HepG2 (cell line): ENCODE results near the gene RPS6KA2. TPM values are rescaled to one million over a fixed set of nuclear protein-coding genes. Genes with fewer than 3 reads are reported as not detected.

Experiments
- ATRX ChIP-seq: sonication (generic); formaldehyde crosslinking; IDR thresholded peaks from 2 replicates; pipeline ENCODE4 v1.4.0; 2020; ENCODE audit warnings: missing genetic modification reagents, borderline replicate concordance
- DNMT3B ChIP-seq: conservative IDR thresholded peaks from 2 replicates; pipeline ENCODE4 v1.6.1; 2016; ENCODE audit warnings: missing biosample characterization, control low read depth
- FOSL2 ChIP-seq: sonication (generic); formaldehyde crosslinking; IDR thresholded peaks from 2 replicates; pipeline ENCODE4 v1.4.0; 2020; ENCODE audit warnings: missing genetic modification reagents
- HCFC1 ChIP-seq: fragments of 150-350 bp; IDR thresholded peaks from 2 replicates; pipeline ENCODE4 v1.6.1; 2014; ENCODE audit warnings: low read depth, low read length
- IRX3 ChIP-seq: sonication (generic); formaldehyde crosslinking; IDR thresholded peaks from 2 replicates; pipeline ENCODE4 v1.8.1; 2023; ENCODE audit warnings: mild to moderate bottlenecking, low read depth, missing genetic modification reagents, borderline replicate concordance
- SAP130 ChIP-seq: IDR thresholded peaks from 2 replicates; pipeline ENCODE4 v1.6.1; 2016; ENCODE audit warnings: low read depth
- SRY ChIP-seq: sonication (generic); formaldehyde crosslinking; IDR thresholded peaks from 2 replicates; pipeline ENCODE4 v1.8.0; 2022; ENCODE audit warnings: mild to moderate bottlenecking, missing genetic modification reagents
- YEATS4 ChIP-seq: sonication (generic); formaldehyde crosslinking; IDR thresholded peaks from 2 replicates; pipeline ENCODE4 v1.4.0; 2020; ENCODE audit warnings: missing genetic modification reagents, borderline replicate concordance
- ZFP91 ChIP-seq: sonication (generic); formaldehyde crosslinking; IDR thresholded peaks from 2 replicates; pipeline ENCODE4 v1.9.0; 2022; ENCODE audit warnings: missing genetic modification reagents, mild to moderate bottlenecking, borderline replicate concordance
- ZNF138 ChIP-seq: sonication (generic); formaldehyde crosslinking; IDR thresholded peaks from 2 replicates; pipeline ENCODE4 v1.5.0; 2020; ENCODE audit warnings: mild to moderate bottlenecking, low read depth, missing genetic modification reagents
- ZNF407 ChIP-seq: sonication (generic); formaldehyde crosslinking; IDR thresholded peaks from one replicate; pipeline ENCODE4 v1.5.1; 2020; ENCODE audit warnings: mild to moderate bottlenecking, missing genetic modification reagents; ENCODE audit errors: not compliant biosample characterization
- ZNF484 ChIP-seq: sonication (generic); formaldehyde crosslinking; IDR thresholded peaks from 2 replicates; pipeline ENCODE4 v1.5.1; 2020; ENCODE audit warnings: mild to moderate bottlenecking, low read depth, missing genetic modification reagents, borderline replicate concordance
- ZNF761 ChIP-seq: sonication (generic); formaldehyde crosslinking; conservative IDR thresholded peaks from 2 replicates; pipeline ENCODE4 v1.4.0; 2020; ENCODE audit warnings: mild to moderate bottlenecking, missing genetic modification reagents
- ZSCAN12 ChIP-seq: sonication (generic); formaldehyde crosslinking; IDR thresholded peaks from 2 replicates; pipeline ENCODE4 v1.9.0; 2021; ENCODE audit warnings: mild to moderate bottlenecking, missing genetic modification reagents
- polyA plus RNA-seq, 8 experiments: library from polyadenylated mRNA; depleted of rRNA in 3 of 8; stranded (reverse) in 7 of 8; unstranded in 1 of 8; fragments of >200 nt; fragmentation: Illumina TruSeq in 4 of 8; extraction: Trizol in 4 of 8; gene quantifications; 2 replicates each; pipeline versions ENCODE4 v1.2.1 to v1.2.3, GENCODE V29; 2011 to 2016; ENCODE audit warnings: low read depth in 4 of 8, missing spikeins in 1 of 8, mixed read lengths in 1 of 8; ENCODE audit not compliant: insufficient read depth in 1 of 8
- total RNA-seq, 5 experiments: library from RNA; depleted of rRNA; stranded (reverse); fragments of >200 nt; fragmentation: Illumina TruSeq; extraction: Trizol; gene quantifications; 2 replicates each; pipeline ENCODE4 v1.2.3, GENCODE V29; 2016; ENCODE audit warnings: low read depth in 1 of 5
- TF ChIP-seq, protein P1 (sequence below): fragments of 450-650 bp; IDR thresholded peaks from 2 replicates; pipeline ENCODE4 v1.6.1; 2016
- TF ChIP-seq, protein P2 (sequence below): sonication (generic); formaldehyde crosslinking; IDR thresholded peaks from 2 replicates; pipeline ENCODE4 v1.5.0; 2020; ENCODE audit warnings: missing genetic modification reagents

Gene RPS6KA2
- total and polyA plus RNA-seq, 2 of the 13 experiments (the other 11 are each of a cell fraction or from before 2014, with no cell fraction given), result 0.22 to 0.38 TPM

DNA sequence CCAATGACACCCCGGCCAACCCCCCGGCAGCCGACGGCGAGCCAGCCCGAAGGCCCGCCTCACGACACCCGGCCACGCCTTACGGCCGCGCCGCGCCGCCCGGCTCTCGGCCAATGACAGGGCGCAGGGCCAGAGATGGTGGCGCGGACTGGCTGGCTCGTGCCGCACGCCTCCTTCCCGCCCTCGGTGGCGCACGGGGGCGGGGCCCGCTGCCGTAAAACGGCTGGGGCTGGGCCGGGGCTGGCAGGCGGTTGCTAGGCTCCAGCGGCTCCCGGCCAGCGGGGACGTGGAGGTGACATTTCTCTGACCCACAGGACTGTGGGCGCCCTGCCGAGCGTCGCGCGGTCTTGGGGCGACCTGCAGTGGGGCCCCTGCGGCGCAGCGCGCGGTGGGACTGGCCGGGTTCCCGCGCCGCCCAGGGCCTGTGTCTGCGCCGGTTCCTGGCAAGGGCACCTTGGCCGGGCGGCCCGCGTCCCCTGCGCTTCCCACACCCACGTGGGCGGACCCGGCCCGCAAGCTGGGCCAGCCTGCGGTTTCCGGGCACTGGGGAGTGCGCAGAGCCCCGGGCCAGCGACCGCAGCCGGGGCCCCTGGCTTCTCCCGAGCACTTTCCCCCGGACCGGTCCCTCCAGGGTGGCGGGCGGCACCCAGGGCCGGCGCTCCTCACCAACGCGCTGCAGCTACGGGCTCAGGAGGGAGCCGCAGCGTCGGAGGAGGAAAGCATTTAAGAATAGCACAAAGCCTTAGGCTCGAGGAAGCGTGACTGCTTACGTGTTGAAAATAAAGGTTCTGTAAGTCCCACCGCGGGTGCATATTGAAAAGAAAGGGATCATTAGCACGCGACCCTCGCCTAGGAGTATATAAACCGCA, 243.9 kb downstream of the RPS6KA2 start, which contains the start of gene MPC1 (continued):
- peak; percentile 84 for TF ChIP-seq ZNF407 (CRISPR knock-in tag)
- TF ChIP-seq HCFC1, result peak; percentile 47; the same call in 1 of the 2 replicates
- peak; percentile 99 for TF ChIP-seq SAP130 (CRISPR knock-in tag)
- TF ChIP-seq SRY (CRISPR knock-in tag), result peak; percentile 58; the same call in 1 of the 2 replicates
- TF ChIP-seq, protein P1, sequence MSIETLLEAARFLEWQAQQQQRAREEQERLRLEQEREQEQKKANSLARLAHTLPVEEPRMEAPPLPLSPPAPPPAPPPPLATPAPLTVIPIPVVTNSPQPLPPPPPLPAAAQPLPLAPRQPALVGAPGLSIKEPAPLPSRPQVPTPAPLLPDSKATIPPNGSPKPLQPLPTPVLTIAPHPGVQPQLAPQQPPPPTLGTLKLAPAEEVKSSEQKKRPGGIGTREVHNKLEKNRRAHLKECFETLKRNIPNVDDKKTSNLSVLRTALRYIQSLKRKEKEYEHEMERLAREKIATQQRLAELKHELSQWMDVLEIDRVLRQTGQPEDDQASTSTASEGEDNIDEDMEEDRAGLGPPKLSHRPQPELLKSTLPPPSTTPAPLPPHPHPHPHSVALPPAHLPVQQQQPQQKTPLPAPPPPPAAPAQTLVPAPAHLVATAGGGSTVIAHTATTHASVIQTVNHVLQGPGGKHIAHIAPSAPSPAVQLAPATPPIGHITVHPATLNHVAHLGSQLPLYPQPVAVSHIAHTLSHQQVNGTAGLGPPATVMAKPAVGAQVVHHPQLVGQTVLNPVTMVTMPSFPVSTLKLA, result peak; percentile 63; the same call in 1 of the 2 replicates
- TF ChIP-seq FOSL2 (CRISPR knock-in tag), result peak; percentile 28; the same call in 1 of the 2 replicates
- peak; percentile 74 for TF ChIP-seq ZFP91 (CRISPR knock-in tag)
- peak; percentile 92; the same call in 1 of the 2 replicates for TF ChIP-seq IRX3 (CRISPR knock-in tag)
- TF ChIP-seq, protein P2, sequence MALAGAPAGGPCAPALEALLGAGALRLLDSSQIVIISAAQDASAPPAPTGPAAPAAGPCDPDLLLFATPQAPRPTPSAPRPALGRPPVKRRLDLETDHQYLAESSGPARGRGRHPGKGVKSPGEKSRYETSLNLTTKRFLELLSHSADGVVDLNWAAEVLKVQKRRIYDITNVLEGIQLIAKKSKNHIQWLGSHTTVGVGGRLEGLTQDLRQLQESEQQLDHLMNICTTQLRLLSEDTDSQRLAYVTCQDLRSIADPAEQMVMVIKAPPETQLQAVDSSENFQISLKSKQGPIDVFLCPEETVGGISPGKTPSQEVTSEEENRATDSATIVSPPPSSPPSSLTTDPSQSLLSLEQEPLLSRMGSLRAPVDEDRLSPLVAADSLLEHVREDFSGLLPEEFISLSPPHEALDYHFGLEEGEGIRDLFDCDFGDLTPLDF, result peak; percentile 99
- peak; percentile 77 for TF ChIP-seq ZNF761
- TF ChIP-seq ZNF484 (CRISPR knock-in tag), result no peak
- peak; percentile 52; the same call in 1 of the 2 replicates for TF ChIP-seq DNMT3B (CRISPR knock-in tag)
- TF ChIP-seq ZSCAN12 (CRISPR knock-in tag), result peak; percentile 63; the same call in 1 of the 2 replicates
- TF ChIP-seq ZNF138 (CRISPR knock-in tag), result peak; percentile 99
- TF ChIP-seq YEATS4 (CRISPR knock-in tag), result peak; percentile 99
- TF ChIP-seq ATRX (CRISPR knock-in tag), result no peak
